B cell (primary cell): ENCODE data around the gene ADGRA1.

Experiments
- EZH2 ChIP-seq: IDR thresholded peaks from 2 replicates; pipeline ENCODE4 v1.6.1; 2012; ENCODE audit warnings: borderline replicate concordance, low read depth, mild to moderate bottlenecking, moderate library complexity, low read length; ENCODE audit not compliant: insufficient read depth, poor library complexity, severe bottlenecking
- TF ChIP-seq, protein P1 (sequence below): fragments of 200-600 bp; IDR thresholded peaks from one replicate; pipeline ENCODE4 v1.8.0; 2022; ENCODE audit warnings: antibody characterized with exemption, mild to moderate bottlenecking

DNA sequence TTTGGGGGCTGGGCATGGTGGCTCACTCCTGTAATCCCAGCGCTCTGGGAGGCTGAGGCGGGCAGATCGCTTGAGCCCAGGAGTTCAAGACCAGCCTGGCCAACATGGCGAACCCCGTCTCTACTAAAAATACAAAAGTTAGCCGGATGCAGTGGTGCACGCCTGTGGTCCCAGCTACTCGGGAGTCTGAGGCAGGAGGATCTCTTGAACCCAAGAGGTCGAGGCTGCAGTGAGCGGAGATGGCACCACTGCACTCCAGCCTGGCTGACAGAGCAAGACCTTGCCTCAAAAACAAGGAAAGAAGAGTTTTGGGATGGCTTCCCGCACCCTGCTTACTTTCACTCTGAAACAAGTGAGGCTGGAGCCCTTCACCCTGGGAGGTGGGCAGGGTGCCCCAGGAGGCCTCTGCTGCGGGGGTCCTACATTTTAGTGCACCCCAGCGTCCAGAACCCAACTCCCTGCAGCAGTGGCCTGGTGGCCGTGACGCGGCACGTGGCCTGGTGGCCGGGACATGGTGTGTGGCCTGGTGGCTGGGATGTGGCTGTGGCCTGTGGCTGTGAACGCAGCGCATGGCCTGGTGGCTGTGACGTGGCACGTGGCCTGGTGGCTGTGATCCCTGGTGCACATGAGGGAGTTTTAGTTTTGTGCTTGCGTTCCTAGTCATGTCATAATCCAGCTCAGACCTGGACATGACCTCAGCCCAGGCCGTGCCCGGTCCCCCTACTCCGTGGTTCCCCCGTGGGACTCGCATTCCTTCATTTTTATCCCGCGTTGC lies 81.6 kb downstream of the ADGRA1 start:
- TF ChIP-seq, protein P1, sequence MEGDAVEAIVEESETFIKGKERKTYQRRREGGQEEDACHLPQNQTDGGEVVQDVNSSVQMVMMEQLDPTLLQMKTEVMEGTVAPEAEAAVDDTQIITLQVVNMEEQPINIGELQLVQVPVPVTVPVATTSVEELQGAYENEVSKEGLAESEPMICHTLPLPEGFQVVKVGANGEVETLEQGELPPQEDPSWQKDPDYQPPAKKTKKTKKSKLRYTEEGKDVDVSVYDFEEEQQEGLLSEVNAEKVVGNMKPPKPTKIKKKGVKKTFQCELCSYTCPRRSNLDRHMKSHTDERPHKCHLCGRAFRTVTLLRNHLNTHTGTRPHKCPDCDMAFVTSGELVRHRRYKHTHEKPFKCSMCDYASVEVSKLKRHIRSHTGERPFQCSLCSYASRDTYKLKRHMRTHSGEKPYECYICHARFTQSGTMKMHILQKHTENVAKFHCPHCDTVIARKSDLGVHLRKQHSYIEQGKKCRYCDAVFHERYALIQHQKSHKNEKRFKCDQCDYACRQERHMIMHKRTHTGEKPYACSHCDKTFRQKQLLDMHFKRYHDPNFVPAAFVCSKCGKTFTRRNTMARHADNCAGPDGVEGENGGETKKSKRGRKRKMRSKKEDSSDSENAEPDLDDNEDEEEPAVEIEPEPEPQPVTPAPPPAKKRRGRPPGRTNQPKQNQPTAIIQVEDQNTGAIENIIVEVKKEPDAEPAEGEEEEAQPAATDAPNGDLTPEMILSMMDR = no peak
- no peak for TF ChIP-seq EZH2
